Measurements from ENCODE around the gene SGPP1. TPM values are rescaled to one million over a fixed set of nuclear protein-coding genes. Genes with fewer than 3 reads are reported as not detected.

Gene SGPP1
- polyA plus RNA-seq, 1 donor (not counting 4 experiments of a cell fraction or from before 2014, with no cell fraction given) = 28.7 TPM

DNA sequence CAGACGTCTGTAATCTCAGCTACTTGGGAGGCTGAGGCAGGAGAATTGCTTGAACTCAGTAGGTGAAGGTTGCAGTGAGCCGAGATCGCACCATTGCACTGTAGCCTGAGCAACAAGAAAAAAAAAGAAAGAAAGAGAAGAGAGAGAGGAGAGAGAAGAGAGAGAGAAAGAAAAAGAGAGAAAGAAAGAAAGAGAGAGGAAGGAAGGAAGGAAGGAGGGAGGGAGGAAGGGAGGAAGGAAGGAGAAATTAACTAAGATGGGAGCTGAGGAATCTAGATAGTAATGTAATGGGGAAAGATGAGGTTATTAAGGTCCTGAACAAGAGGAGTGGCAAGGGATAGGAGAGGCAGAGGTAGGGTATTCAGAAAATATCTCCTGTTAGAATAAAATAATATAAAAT, 17.4 kb upstream of the SGPP1 start:
- Histone ChIP-seq H3K9ac (ENCODE audit: control insufficient read depth, extremely low read depth, insufficient read depth, low read length) (no peak overlapping the region), H3K4me3 (ENCODE audit: control insufficient read depth in 2 of 3, extremely low read depth in 1 of 3, insufficient read depth in 2 of 3, low read depth in 1 of 3, low read length in 3 of 3) (no peak overlapping the region), H3K4me2 (ENCODE audit: control insufficient read depth, extremely low read depth, insufficient read depth, low read depth, low read length) (no peak overlapping the region), H3K9me3 (ENCODE audit: control insufficient read depth, low read depth, low read length) (no peaks in the 10 kb centered on the region), H3K79me2 (ENCODE audit: control insufficient read depth, insufficient read depth, low read length) (no peaks in the 10 kb centered on the region), H3K36me3 (ENCODE audit: control insufficient read depth in 2 of 2, extremely low read depth in 1 of 2, insufficient read depth in 2 of 2, low read length in 2 of 2) (no peaks in the 10 kb centered on the region), H3K4me1 (ENCODE audit: control insufficient read depth, extremely low read depth, insufficient read depth, low read length) (no peaks in the 10 kb centered on the region), H2AFZ (ENCODE audit: control insufficient read depth, low read length) (no peak overlapping the region), H4K20me1 (ENCODE audit: control insufficient read depth, extremely low read depth, insufficient read depth, low read length) (no peaks in the 10 kb centered on the region), H3K9me1 (ENCODE audit: control insufficient read depth, extremely low read depth, insufficient read depth, low read length) (no peaks in the 10 kb centered on the region), H3K27me3 (ENCODE audit: control insufficient read depth, extremely low read depth, insufficient read depth, low read length) (no peaks in the 10 kb centered on the region), H3K27ac (ENCODE audit: control insufficient read depth, insufficient read depth, low read length) (no peak overlapping the region)
- DNase-seq (ENCODE audit: low read depth, low spot score) (no peak), FAIRE-seq (no peak)
- dilution Hi-C loops (cut with MboI; ENCODE audit: extremely low pct_ligation_motif_present, low sequenced_read_pairs) = no loop called here
- no peak for TF ChIP-seq EZH2 (IDR thresholded peaks at IDR 0.05; ENCODE audit: low read length)

GRCh38 chr14:63737582-63738006, 9.7 kb upstream of the SGPP1 start:
- TF ChIP-seq EZH2 (IDR thresholded peaks at IDR 0.05; ENCODE audit: low read length) (no peak), CTCF (optimal IDR thresholded peaks at IDR 0.05 in 1 of 3, IDR thresholded peaks at IDR 0.05 in 1 of 3, conservative IDR thresholded peaks at IDR 0.05 in 1 of 3; ENCODE audit: extremely low read depth in 1 of 3, insufficient read depth in 2 of 3, low read length in 3 of 3) (no peak)
- Histone ChIP-seq H3K79me2 (ENCODE audit: control insufficient read depth, insufficient read depth, low read length) (no peaks in the 10 kb centered on the region), H3K4me1 (ENCODE audit: control insufficient read depth, extremely low read depth, insufficient read depth, low read length) (no peaks in the 10 kb centered on the region), H3K9me3 (ENCODE audit: control insufficient read depth, low read depth, low read length) (no peaks in the 10 kb centered on the region), H3K4me3 (ENCODE audit: control insufficient read depth in 2 of 3, extremely low read depth in 1 of 3, insufficient read depth in 2 of 3, low read depth in 1 of 3, low read length in 3 of 3) (no peak overlapping the region), H3K27me3 (ENCODE audit: control insufficient read depth, extremely low read depth, insufficient read depth, low read length) (no peaks in the 10 kb centered on the region), H3K4me2 (ENCODE audit: control insufficient read depth, extremely low read depth, insufficient read depth, low read depth, low read length) (no peak overlapping the region), H3K9me1 (ENCODE audit: control insufficient read depth, extremely low read depth, insufficient read depth, low read length) (no peaks in the 10 kb centered on the region), H4K20me1 (ENCODE audit: control insufficient read depth, extremely low read depth, insufficient read depth, low read length) (no peaks in the 10 kb centered on the region), H2AFZ (ENCODE audit: control insufficient read depth, low read length) (no peak overlapping the region), H3K36me3 (ENCODE audit: control insufficient read depth in 2 of 2, extremely low read depth in 1 of 2, insufficient read depth in 2 of 2, low read length in 2 of 2) (no peaks in the 10 kb centered on the region), H3K9ac (ENCODE audit: control insufficient read depth, extremely low read depth, insufficient read depth, low read length) (no peak overlapping the region), H3K27ac (ENCODE audit: control insufficient read depth, insufficient read depth, low read length) (no peak overlapping the region)
- DNase-seq (ENCODE audit: low read depth, low spot score) (no peak), FAIRE-seq (no peak)
- dilution Hi-C loops (cut with MboI; ENCODE audit: extremely low pct_ligation_motif_present, low sequenced_read_pairs) = no loop called here

DNA sequence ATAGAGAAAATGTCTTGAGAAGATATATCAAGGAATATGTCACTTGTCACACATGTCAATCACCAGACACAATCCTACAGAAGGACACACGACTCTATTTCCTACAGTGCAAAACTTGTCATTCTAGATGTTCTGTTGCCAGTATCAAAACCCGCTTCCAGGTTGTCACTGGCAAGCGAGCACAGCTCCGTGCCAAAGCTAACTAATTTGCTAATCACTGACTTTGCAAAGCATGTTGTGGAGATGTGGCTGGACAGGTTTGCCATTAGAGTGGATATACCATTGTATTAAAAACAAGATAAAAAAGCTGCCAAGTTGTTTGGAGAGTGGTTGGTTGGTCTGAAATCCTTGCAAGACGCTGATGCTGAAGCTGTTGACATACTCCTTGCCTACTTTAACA, 7.9 kb upstream of the SGPP1 start:
- no peak overlapping the region for H3K9ac ChIP-seq (ENCODE audit: control insufficient read depth, extremely low read depth, insufficient read depth, low read length)
- no peaks in the 10 kb centered on the region for H4K20me1 ChIP-seq (ENCODE audit: control insufficient read depth, extremely low read depth, insufficient read depth, low read length)
- no peaks in the 10 kb centered on the region for H3K4me1 ChIP-seq (ENCODE audit: control insufficient read depth, extremely low read depth, insufficient read depth, low read length)
- TF ChIP-seq CTCF (optimal IDR thresholded peaks at IDR 0.05 in 1 of 3, IDR thresholded peaks at IDR 0.05 in 1 of 3, conservative IDR thresholded peaks at IDR 0.05 in 1 of 3; ENCODE audit: extremely low read depth in 1 of 3, insufficient read depth in 2 of 3, low read length in 3 of 3) (no peak), EZH2 (IDR thresholded peaks at IDR 0.05; ENCODE audit: low read length) (no peak)
- H3K27me3 ChIP-seq (ENCODE audit: control insufficient read depth, extremely low read depth, insufficient read depth, low read length) = no peaks in the 10 kb centered on the region
- no peak overlapping the region for H3K4me2 ChIP-seq (ENCODE audit: control insufficient read depth, extremely low read depth, insufficient read depth, low read depth, low read length)
- DNase-seq (ENCODE audit: low read depth, low spot score) = no peak
- no peaks in the 10 kb centered on the region for H3K36me3 ChIP-seq (ENCODE audit: control insufficient read depth in 2 of 2, extremely low read depth in 1 of 2, insufficient read depth in 2 of 2, low read length in 2 of 2)
- no peaks in the 10 kb centered on the region for H3K9me3 ChIP-seq (ENCODE audit: control insufficient read depth, low read depth, low read length)
- H3K79me2 ChIP-seq (ENCODE audit: control insufficient read depth, insufficient read depth, low read length) = no peaks in the 10 kb centered on the region
- no peaks in the 10 kb centered on the region for H3K9me1 ChIP-seq (ENCODE audit: control insufficient read depth, extremely low read depth, insufficient read depth, low read length)
- dilution Hi-C loops (cut with MboI; ENCODE audit: extremely low pct_ligation_motif_present, low sequenced_read_pairs) = no loop called here
- no peak overlapping the region for H2AFZ ChIP-seq (ENCODE audit: control insufficient read depth, low read length)
- no peak overlapping the region for H3K27ac ChIP-seq (ENCODE audit: control insufficient read depth, insufficient read depth, low read length)
- no peak overlapping the region for H3K4me3 ChIP-seq (ENCODE audit: control insufficient read depth in 2 of 3, extremely low read depth in 1 of 3, insufficient read depth in 2 of 3, low read depth in 1 of 3, low read length in 3 of 3)
- FAIRE-seq = no peak
